Measurements from ENCODE around the gene KCND3. TPM values are rescaled to one million over a fixed set of nuclear protein-coding genes. Genes with fewer than 3 reads are reported as not detected.

The KCND3 gene
- total RNA-seq, 1 donor from 2014 or later: 8.1 TPM

GRCh38 chr1:111818546-111818945, 170.9 kb downstream of the KCND3 start:
- H3K4me1 ChIP-seq: no peaks in the 10 kb centered on the region
- H3K27me3 ChIP-seq: no peaks in the 10 kb centered on the region
- DNase-seq (ENCODE audit: extremely low spot score in 2 of 2): no peak
- no peak overlapping the region for H3K27ac ChIP-seq
- no peak overlapping the region for H3K4me3 ChIP-seq
- no peaks in the 10 kb centered on the region for H3K9me3 ChIP-seq
- no peaks in the 10 kb centered on the region for H3K36me3 ChIP-seq
- TF ChIP-seq CTCF (IDR thresholded peaks at IDR 0.05) (no peak), POLR2A (IDR thresholded peaks at IDR 0.05) (no peak), POLR2AphosphoS5 (IDR thresholded peaks at IDR 0.05; ENCODE audit: insufficient read depth in 1 of 2, low read depth in 1 of 2) (no peak)
- intact Hi-C loops (cut with DNase I): no loop called here

GRCh38 chr1:111818081-111818480, 171.4 kb downstream of the KCND3 start:
- DNase-seq (ENCODE audit: extremely low spot score in 2 of 2): no peak
- no peak for TF ChIP-seq POLR2AphosphoS5 (IDR thresholded peaks at IDR 0.05; ENCODE audit: insufficient read depth in 1 of 2, low read depth in 1 of 2)
- no peak for TF ChIP-seq CTCF (IDR thresholded peaks at IDR 0.05)
- TF ChIP-seq POLR2A (IDR thresholded peaks at IDR 0.05): no peak
- H3K9me3 ChIP-seq: no peaks in the 10 kb centered on the region
- intact Hi-C loops (cut with DNase I): no loop called here
- H3K4me1 ChIP-seq: no peaks in the 10 kb centered on the region
- no peaks in the 10 kb centered on the region for H3K27me3 ChIP-seq
- H3K36me3 ChIP-seq: no peaks in the 10 kb centered on the region
- no peak overlapping the region for H3K27ac ChIP-seq
- no peak overlapping the region for H3K4me3 ChIP-seq

GRCh38 chr1:111814642-111815041, 174.8 kb downstream of the KCND3 start:
- Histone ChIP-seq H3K36me3 (no peaks in the 10 kb centered on the region), H3K27me3 (no peaks in the 10 kb centered on the region), H3K27ac (no peak overlapping the region), H3K4me1 (no peaks in the 10 kb centered on the region), H3K4me3 (no peak overlapping the region), H3K9me3 (no peaks in the 10 kb centered on the region)
- intact Hi-C loops (cut with DNase I): no loop called here
- no peak for TF ChIP-seq POLR2A (IDR thresholded peaks at IDR 0.05)
- DNase-seq (ENCODE audit: extremely low spot score in 2 of 2): no peak

GRCh38 chr1:111814305-111814628, 175.2 kb downstream of the KCND3 start:
- TF ChIP-seq POLR2A (IDR thresholded peaks at IDR 0.05) (no peak), CTCF (IDR thresholded peaks at IDR 0.05) (no peak), POLR2AphosphoS5 (IDR thresholded peaks at IDR 0.05; ENCODE audit: insufficient read depth in 1 of 2, low read depth in 1 of 2) (no peak)
- no peaks in the 10 kb centered on the region for H3K36me3 ChIP-seq
- DNase-seq (ENCODE audit: extremely low spot score in 2 of 2): no peak
- H3K27ac ChIP-seq: no peak overlapping the region
- H3K9me3 ChIP-seq: no peaks in the 10 kb centered on the region
- no peaks in the 10 kb centered on the region for H3K4me1 ChIP-seq
- no peaks in the 10 kb centered on the region for H3K27me3 ChIP-seq
- intact Hi-C loops (cut with DNase I): no loop called here
- H3K4me3 ChIP-seq: no peak overlapping the region

- H3K27ac ChIP-seq: no peak overlapping the region
- DNase-seq (ENCODE audit: extremely low spot score in 2 of 2): no peak
- H3K27me3 ChIP-seq: no peaks in the 10 kb centered on the region
- TF ChIP-seq CTCF (IDR thresholded peaks at IDR 0.05) (no peak), POLR2A (IDR thresholded peaks at IDR 0.05) (no peak), POLR2AphosphoS5 (IDR thresholded peaks at IDR 0.05; ENCODE audit: insufficient read depth in 1 of 2, low read depth in 1 of 2) (no peak)
- H3K4me1 ChIP-seq: no peaks in the 10 kb centered on the region
- no peaks in the 10 kb centered on the region for H3K36me3 ChIP-seq
- intact Hi-C loops (cut with DNase I): no loop called here
- H3K4me3 ChIP-seq: no peak overlapping the region
- no peaks in the 10 kb centered on the region for H3K9me3 ChIP-seq
Measured at GRCh38 chr1:111813440-111814304, 175.8 kb downstream of the KCND3 start.
